NCI-H2029 treated with DMSO at 0.1 percent for 48 hours (cell line): ENCODE results near the gene VCL.
"Not testable (repeated sequence)": the region's sequence is repeated elsewhere in the genome, so short reads cannot be mapped to it uniquely, and the experiment has no call there.

Experiments
- DNase-seq: peaks from one replicate; lab custom pipeline; 2025; lab: John Stamatoyannopoulos, UW

VCL gene

GRCh38 chr10:73971636-73972354, 26.1 kb upstream of the VCL start:
- DNase-seq, result no peak

GRCh38 chr10:73973427-73973826, 24.5 kb upstream of the VCL start:
- DNase-seq, result no peak

GRCh38 chr10:73974309-73974946, 23.5 kb upstream of the VCL start:
- DNase-seq, result no peak

GRCh38 chr10:73975388-73975787, 22.5 kb upstream of the VCL start:
- no peak for DNase-seq

GRCh38 chr10:73979141-73979808, 18.6 kb upstream of the VCL start:
- no peak for DNase-seq

GRCh38 chr10:73979809-73980433, 18.0 kb upstream of the VCL start:
- DNase-seq, result no peak

GRCh38 chr10:73981812-73982211, 16.1 kb upstream of the VCL start:
- no peak for DNase-seq

GRCh38 chr10:73983096-73984047, 14.5 kb upstream of the VCL start:
- no peak for DNase-seq

GRCh38 chr10:73989594-73990150, 8.2 kb upstream of the VCL start:
- DNase-seq, result no peak

- no peak for DNase-seq
These were observed 6.6 kb upstream of the VCL start for GRCh38 chr10:73991203-73991883.

GRCh38 chr10:73991884-73992245, 6.1 kb upstream of the VCL start:
- DNase-seq, result no peak

GRCh38 chr10:73992899-73993788, 4.8 kb upstream of the VCL start:
- no peak for DNase-seq

GRCh38 chr10:73995035-73995358, 2.9 kb upstream of the VCL start:
- DNase-seq, result no peak

GRCh38 chr10:73997461-73997786, 492 bp upstream of the VCL start:
- peak; percentile 48 for DNase-seq

GRCh38 chr10:73998623-73998928, 660 bp downstream of the VCL start:
- no peak for DNase-seq

- no peak for DNase-seq
These were observed 1.2 kb downstream of the VCL start for GRCh38 chr10:73998929-73999691.

GRCh38 chr10:73999703-74000102, 1.8 kb downstream of the VCL start:
- DNase-seq, result no peak

- DNase-seq, result not testable (repeated sequence)
These were observed 2.3 kb downstream of the VCL start for GRCh38 chr10:74000244-74000643.

GRCh38 chr10:74000892-74001669, 3.2 kb downstream of the VCL start:
- no peak for DNase-seq
